Urothelium cell line (cell line): ENCODE data around the gene SYTL1.
A peak's percentile ranks its signal among the peaks of the same experiment; 100 is the strongest.

Experiments used
- DNase-seq: peaks from one replicate; pipeline ENCODE4 v3.0.0; 2011; ENCODE audit warnings: low spot score, mixed read lengths
- FAIRE-seq: peaks from 2 replicates; lab custom pipeline; 2011; peaks lifted over from hg19 to GRCh38; lab: Jason Lieb, UNC

Gene SYTL1

GRCh38 chr1:27400082-27400962 lies 58.5 kb downstream of the SYTL1 start:
- DNase-seq (no peak), FAIRE-seq (no peak)

GRCh38 chr1:27400963-27401341 lies 59.1 kb downstream of the SYTL1 start:
- DNase-seq (no peak), FAIRE-seq (no peak)

- no peak for FAIRE-seq
- DNase-seq, result peak; percentile 36
These were observed 60.5 kb downstream of the SYTL1 start for GRCh38 chr1:27402349-27402754.

DNA sequence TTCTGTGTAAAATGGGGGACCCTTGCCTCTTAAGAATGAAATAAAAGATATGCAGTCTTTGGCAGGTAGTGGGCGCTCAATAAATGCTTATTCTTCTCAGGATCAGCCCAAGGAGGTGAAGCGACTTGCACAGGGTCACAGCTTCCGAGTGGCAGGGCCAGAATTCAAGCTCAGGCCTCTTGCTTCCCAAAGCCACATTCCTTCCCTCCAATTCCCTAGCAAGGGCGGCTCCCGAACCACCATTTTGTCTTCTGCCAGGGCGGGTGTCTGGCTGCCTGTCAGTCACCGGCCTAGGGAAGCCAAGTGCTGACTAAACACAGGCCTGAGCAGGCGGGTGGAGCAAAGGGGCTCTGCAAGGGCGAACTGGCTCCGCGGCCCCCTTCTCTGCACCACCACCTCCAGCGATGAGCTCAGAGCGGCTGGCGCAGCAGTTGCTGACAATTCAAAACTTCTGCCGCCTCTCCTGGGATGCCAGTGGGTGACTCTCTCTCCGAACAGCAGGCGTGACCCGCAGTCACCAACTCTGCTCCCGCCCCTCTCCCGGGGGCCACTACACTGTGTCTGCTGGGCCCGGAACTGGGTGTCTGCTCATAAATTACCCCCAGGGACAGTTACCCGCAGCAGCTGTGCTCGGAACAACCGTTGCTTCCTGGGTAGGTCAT lies 61.4 kb downstream of the SYTL1 start:
- DNase-seq, result no peak

More for the DNA sequence above, 61.4 kb downstream of the SYTL1 start:
- no peak for FAIRE-seq
